Mononuclear cell (primary cell): Measurements from ENCODE around the gene CAPN10. TPM values are rescaled to one million over a fixed set of nuclear protein-coding genes. Genes with fewer than 3 reads are reported as not detected.

Experiments
- H3K27me3 ChIP-seq: 2 replicates; pipeline ENCODE4 v1.6.0; 2011; ENCODE audit warnings: low read length, control low read depth; ENCODE audit not compliant: insufficient read depth
- H3K4me1 ChIP-seq: 2 replicates; pipeline ENCODE4 v1.5.1; 2011; ENCODE audit warnings: mild to moderate bottlenecking, low read length, control low read depth; ENCODE audit not compliant: insufficient read depth
- H3K4me3 ChIP-seq: 2 replicates; pipeline ENCODE4 v1.5.1; 2011; ENCODE audit warnings: mild to moderate bottlenecking, low read length, moderate library complexity
- H3K9me3 ChIP-seq: 2 replicates; pipeline ENCODE4 v1.5.1; 2011; ENCODE audit warnings: low read depth, mild to moderate bottlenecking, control low read depth, low read length
- total RNA-seq: library from RNA; depleted of rRNA; stranded (reverse); fragments of >200 nt; gene quantifications from one replicate; pipeline ENCODE4 v1.2.3, GENCODE V29; 2012

The CAPN10 gene
- total RNA-seq, 1 donor = 18.2 TPM

- no peaks in the 10 kb centered on the region for H3K9me3 ChIP-seq
- H3K4me3 ChIP-seq = peak overlapping the region; percentile 57
- peaks cover 70% of the 10 kb centered on the region for H3K4me1 ChIP-seq
- H3K27me3 ChIP-seq = no peaks in the 10 kb centered on the region
Observed at GRCh38 chr2:240568678-240569522, 17.6 kb upstream of the CAPN10 start.

- Histone ChIP-seq H3K4me3 (peak overlapping the region; percentile 57), H3K9me3 (no peaks in the 10 kb centered on the region), H3K27me3 (no peaks in the 10 kb centered on the region)
Observed at GRCh38 chr2:240569523-240569997, 17.0 kb upstream of the CAPN10 start.

GRCh38 chr2:240569998-240570530 is 16.5 kb upstream of the CAPN10 start:
- H3K4me3 ChIP-seq = peak overlapping the region; percentile 57
- H3K27me3 ChIP-seq = no peaks in the 10 kb centered on the region
- peaks cover 58% of the 10 kb centered on the region for H3K4me1 ChIP-seq
- H3K9me3 ChIP-seq = no peaks in the 10 kb centered on the region

More at GRCh38 chr2:240569523-240569997, 17.0 kb upstream of the CAPN10 start:
- peaks cover 63% of the 10 kb centered on the region for H3K4me1 ChIP-seq

- H3K4me1 ChIP-seq = peaks cover 51% of the 10 kb centered on the region
- H3K9me3 ChIP-seq = no peaks in the 10 kb centered on the region
- H3K27me3 ChIP-seq = no peaks in the 10 kb centered on the region
- H3K4me3 ChIP-seq = no peak overlapping the region
Observed at GRCh38 chr2:240570531-240571313, 15.8 kb upstream of the CAPN10 start.

GRCh38 chr2:240571314-240571973 is 15.1 kb upstream of the CAPN10 start:
- H3K4me1 ChIP-seq = peaks cover 46% of the 10 kb centered on the region

GRCh38 chr2:240572141-240573031 is 14.1 kb upstream of the CAPN10 start:
- H3K9me3 ChIP-seq = no peaks in the 10 kb centered on the region

More at GRCh38 chr2:240571314-240571973, 15.1 kb upstream of the CAPN10 start:
- Histone ChIP-seq H3K27me3 (no peaks in the 10 kb centered on the region), H3K4me3 (no peak overlapping the region), H3K9me3 (no peaks in the 10 kb centered on the region)

GRCh38 chr2:240573071-240573515 is 13.4 kb upstream of the CAPN10 start:
- H3K4me1 ChIP-seq = peaks cover 32% of the 10 kb centered on the region
- no peak overlapping the region for H3K4me3 ChIP-seq
- H3K27me3 ChIP-seq = no peaks in the 10 kb centered on the region
- H3K9me3 ChIP-seq = no peaks in the 10 kb centered on the region

More at GRCh38 chr2:240572141-240573031, 14.1 kb upstream of the CAPN10 start:
- Histone ChIP-seq H3K4me3 (no peak overlapping the region), H3K27me3 (no peaks in the 10 kb centered on the region), H3K4me1 (peaks cover 36% of the 10 kb centered on the region)

GRCh38 chr2:240573516-240574385 is 12.8 kb upstream of the CAPN10 start:
- H3K27me3 ChIP-seq = no peaks in the 10 kb centered on the region
- peaks cover 39% of the 10 kb centered on the region for H3K4me1 ChIP-seq
- H3K4me3 ChIP-seq = no peak overlapping the region
- no peaks in the 10 kb centered on the region for H3K9me3 ChIP-seq

GRCh38 chr2:240574386-240575100 is 12.0 kb upstream of the CAPN10 start:
- no peaks in the 10 kb centered on the region for H3K27me3 ChIP-seq
- H3K4me1 ChIP-seq = peaks cover 41% of the 10 kb centered on the region
- no peaks in the 10 kb centered on the region for H3K9me3 ChIP-seq
- no peak overlapping the region for H3K4me3 ChIP-seq

GRCh38 chr2:240575101-240575965 is 11.2 kb upstream of the CAPN10 start:
- no peaks in the 10 kb centered on the region for H3K9me3 ChIP-seq
- H3K4me3 ChIP-seq = no peak overlapping the region
- no peaks in the 10 kb centered on the region for H3K27me3 ChIP-seq
- peaks cover 41% of the 10 kb centered on the region for H3K4me1 ChIP-seq

GRCh38 chr2:240576036-240576435 is 10.5 kb upstream of the CAPN10 start:
- Histone ChIP-seq H3K9me3 (no peaks in the 10 kb centered on the region), H3K27me3 (no peaks in the 10 kb centered on the region), H3K4me3 (no peak overlapping the region), H3K4me1 (peaks cover 41% of the 10 kb centered on the region)
